ENCODE measurements around the gene POLD4.

Gene POLD4

DNA sequence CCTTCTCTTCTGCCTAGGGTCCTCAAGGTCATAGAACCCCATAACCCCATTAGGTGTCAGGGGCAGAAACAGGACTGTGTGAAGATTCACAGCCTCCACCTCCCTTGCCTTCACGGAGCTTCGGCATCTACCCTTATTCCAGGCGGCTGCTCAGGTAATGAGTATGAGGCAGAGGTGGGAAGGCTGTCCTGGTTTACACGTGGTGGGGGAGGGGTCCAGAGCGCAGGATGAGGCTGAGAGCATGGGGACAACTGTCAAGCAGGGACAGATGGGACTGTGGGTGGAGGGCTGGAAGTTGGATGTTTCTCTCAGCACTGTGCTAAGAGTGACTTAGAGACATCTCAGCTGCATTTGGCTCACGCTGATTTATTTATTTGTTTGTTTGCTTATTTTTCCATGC, 34.2 kb upstream of the POLD4 start:
- DNase-seq (ENCODE audit: low spot score): no peak

DNA sequence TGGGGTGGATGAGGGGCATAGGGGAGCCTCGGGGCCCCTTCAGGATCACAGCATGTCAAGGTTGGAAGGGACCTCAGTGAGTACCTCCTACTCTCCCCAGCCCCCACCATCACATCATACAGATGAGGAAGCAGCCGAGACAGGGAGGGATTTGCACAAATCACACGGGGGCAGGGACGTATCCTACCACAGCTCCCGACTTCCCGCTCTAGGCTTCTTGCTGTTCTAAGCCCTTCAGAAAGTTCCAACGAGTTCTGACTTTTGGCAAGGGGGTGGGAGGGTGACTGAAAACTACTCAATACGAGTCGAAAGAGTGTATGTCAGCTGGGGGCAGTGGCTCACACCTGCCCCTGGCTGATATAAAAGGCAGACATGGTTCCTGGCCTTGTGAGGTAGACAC, 33.7 kb upstream of the POLD4 start:
- no peak for DNase-seq (ENCODE audit: low spot score)

DNA sequence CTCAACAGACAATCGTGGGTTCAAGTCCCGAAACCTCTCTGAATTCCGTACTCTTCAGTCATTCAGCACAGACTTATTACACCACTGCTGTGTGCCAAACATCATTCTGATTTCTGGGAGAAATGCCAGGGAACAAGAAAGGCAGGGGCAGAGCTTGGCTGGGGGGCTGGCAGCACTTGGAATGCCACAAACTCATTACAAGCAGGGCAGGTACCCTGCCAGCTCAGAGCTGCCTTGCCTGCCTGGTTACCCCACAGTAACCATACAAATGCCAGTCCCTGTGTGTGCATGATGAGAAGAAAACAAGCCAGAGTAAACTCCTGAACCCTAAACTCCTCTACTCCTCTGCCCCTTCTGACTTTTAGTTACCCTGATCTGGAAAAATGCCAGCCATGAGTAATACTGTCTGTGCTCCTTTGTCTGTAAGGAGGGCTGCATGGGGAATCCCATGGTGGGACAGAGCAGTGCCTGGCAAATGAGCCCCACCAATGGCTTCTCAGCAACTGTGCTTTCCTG, 31.6 kb upstream of the POLD4 start:
- no peak for DNase-seq (ENCODE audit: low spot score)

DNA sequence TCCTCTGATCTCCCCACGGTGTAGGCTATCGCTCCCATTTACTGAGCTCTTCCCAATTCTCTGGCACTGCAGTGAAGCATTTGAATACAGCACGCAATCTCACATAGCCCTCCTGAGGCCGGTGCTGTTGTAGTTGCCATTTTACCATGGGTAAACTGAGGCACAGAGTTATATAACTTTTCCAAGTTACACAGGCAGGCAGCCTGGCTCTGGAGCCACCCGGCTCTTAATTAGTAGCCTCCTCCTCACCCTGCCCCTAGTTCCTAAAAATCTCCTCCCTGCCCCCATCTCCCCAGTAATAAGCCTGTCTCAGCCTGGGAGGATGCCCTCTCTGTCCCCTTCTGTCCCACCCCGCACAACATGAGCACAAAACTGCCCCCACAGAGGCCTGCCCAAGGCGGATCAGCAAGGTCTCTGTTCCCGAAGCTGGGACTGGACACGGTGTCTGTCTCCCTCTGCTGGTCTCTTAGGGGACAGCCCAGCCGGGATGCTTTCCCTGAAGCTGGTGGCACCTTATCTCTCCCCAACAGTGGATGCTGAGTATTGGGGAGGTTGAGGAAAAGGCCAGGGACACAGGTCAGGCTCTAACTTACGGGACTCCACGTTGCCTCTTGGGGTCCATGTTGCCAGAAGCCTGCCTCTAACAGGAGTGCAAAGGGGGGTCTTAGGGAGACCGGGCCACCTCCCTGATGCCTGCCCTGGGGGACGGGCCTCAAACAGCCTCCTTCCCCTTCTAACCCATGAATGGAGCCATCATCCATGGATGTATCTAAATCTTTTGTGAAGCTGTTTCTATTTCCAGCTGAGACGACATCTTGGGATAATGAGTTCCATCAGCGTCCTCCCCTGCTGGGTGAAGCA, 29.2 kb upstream of the POLD4 start:
- peak; percentile 72 for DNase-seq (ENCODE audit: low spot score)

DNA sequence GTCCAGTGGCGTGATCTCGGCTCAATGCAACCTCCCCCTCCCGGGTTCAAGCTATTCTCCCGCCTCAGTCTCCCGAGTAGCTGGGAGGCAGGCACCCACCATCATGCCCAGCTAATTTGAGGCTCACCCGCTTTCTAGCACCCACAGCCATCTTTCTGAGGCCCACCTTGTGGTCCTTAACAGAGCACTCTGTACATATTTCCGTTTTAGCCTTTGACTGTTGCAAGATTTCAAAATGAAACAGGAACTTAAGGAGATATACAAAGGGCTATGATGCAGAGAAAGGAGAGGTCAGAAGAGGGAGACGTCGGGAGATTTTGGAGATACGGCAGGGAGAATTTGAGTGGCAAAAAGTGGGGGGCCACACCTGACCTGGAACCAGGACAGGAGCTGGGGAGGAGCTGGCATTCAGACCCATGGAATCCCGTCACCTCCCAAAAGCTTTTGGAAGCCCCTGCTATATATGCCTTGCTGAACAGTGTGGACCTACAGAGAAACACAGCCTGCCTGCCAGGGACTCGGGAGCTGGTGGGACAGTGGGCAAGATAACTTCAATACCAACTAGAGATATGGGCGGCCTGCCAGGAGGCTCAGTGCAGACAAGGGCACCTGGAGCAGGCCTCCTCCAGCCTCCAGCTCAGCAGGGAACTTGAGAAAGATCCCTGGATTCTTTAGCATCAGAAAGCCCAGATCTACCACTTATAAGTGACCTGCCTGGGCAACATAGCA, 28.1 kb upstream of the POLD4 start:
- no peak for DNase-seq (ENCODE audit: low spot score)

DNA sequence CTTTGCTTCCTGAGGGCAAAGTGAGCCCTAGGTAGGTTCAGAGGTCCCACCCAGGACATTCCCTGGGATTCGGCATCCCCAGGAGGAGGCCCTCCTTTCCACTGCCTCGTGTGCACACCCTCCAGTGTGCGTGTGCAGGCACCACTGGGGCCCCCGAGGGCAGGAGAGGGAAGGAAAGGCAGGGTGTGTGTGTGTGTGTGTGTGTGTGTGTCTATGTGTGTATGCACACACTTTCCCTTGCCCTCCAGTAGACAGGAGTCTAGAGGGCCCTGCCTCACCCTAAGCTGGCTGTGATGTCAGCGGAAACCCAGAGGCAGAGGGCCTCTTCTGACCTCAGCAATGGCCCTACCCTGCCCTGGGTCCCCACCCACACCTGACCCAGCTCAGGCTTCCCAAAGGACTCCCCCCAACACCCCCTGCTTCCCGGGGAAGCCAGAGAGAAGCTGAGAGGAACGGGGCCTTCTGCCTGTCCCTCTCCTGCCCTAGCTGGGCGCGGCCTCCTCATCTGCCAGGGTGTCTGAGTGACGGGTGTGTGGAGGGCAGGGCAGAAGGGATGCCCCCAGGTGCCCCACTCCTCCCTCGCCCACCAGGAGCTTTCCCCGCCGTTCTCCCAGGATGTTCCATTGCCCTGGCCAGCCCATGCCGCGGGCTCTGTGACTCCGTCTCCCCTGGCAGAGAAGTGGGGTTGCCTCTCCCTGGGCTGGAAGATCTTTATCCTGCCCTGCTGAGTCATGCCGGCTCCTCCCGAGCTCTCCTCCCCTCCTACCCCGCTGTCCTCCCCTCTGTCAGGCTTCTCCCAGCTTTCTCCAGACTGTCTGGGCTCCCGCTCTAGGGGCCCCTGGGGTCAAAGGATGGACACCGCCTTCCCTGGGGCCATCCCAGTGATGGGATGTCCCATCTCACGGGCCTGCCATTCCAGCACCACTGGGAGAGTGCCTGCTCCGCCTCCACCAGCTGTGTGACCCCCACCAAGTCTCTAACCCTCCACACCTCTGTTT, 26.0 kb upstream of the POLD4 start:
- peak; percentile 52 for DNase-seq (ENCODE audit: low spot score)

DNA sequence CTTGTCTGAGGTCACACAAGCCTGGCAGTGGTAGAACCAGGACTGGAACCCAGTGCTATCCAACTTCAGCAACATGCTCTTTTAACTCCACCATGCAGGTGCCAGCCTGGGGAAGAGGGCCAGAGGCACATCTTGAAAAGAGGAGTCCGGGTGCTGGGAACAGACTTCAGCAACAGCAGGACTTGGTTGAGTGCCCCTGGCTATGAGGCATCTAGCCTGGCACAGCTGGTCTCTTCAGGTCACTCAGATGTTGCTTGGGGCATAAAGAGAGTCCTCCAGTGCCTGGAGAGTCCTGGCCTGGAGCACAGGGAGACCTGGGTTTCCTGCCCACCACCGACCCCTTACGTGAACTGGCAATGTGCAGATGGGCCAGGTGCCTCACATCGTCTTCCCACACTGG, 25.2 kb upstream of the POLD4 start:
- DNase-seq (ENCODE audit: low spot score): no peak

DNA sequence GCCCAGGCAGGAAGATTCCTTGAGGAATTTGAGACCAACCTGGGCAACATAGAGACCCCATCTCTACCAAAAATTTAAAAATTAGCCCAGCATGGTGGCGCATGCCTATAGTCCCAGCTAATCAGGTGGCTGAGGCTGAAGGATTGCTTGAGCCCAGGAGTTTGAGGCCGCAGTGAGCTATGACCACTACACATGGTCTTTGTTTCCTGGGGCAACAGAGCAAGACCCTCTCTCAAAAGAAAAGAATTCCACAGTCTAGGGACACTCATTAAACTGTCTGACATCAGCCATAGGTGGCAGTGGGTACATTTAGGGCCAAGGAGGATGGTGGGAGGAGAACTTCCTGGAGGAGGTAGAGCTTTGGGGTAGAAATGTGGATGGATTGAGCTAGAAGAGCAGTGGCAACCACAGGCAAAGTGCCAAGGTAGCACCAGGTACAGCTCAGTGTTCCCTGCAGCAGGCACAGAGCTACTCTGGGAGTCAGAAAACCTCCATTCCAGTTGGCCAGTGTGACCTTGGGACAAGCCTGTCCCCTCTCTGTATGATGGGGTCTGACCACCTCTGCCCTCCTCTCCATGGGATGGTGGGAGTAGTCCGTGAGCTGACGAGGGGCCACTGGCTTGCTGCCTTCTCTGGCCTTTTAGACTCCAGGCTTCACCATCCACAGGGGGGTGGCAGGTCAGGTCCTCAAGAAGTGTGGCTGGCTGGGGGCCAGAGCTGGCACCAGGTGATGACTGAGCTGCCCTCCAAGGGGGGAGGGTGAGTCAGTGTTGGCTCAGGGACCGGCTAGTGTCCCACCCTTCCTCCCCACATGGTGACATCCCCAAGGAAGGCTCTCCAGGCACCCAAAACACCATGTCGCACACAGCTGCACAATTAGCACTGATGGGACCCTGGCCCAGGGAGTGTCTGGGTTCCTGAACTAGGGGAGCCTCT, 23.8 kb upstream of the POLD4 start:
- DNase-seq (ENCODE audit: low spot score): no peak

DNA sequence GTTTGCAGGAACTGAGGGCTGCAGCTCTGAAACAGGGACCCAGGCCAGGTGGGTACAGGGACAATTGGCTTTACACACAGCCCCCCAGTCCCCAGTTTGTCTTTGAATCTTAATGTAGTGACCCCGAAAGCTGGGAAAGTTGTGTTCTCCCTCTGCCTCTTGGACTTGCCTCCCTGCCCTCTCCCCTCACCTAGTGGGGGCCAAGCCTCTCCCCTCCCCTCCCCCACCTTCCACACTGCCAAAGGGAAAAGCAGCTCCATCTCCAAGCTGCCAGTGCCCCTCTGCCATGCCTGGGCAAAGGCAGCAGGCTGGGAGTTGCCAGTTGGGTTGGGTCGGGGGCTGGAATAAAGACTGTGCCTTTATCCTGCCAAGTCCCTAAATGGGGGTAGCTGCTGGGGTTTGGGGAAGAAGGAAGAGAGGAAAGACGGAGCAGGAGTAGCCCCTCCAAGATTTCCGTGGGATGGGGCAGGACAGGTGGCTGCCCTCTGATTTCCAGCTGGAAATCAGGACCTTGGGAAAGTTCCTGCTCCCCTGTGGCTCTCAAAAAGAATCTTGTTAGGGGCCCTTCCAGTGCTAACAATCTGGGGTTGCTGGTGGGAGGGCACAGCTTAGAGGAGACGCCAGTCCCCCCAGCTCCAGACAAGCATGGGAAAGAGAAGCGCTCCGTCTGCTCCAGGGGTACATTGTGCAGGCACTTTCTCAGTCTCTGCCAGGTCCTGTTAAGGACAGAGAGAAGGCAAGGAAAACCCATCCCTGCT, 22.9 kb upstream of the POLD4 start:
- no peak for DNase-seq (ENCODE audit: low spot score)

DNA sequence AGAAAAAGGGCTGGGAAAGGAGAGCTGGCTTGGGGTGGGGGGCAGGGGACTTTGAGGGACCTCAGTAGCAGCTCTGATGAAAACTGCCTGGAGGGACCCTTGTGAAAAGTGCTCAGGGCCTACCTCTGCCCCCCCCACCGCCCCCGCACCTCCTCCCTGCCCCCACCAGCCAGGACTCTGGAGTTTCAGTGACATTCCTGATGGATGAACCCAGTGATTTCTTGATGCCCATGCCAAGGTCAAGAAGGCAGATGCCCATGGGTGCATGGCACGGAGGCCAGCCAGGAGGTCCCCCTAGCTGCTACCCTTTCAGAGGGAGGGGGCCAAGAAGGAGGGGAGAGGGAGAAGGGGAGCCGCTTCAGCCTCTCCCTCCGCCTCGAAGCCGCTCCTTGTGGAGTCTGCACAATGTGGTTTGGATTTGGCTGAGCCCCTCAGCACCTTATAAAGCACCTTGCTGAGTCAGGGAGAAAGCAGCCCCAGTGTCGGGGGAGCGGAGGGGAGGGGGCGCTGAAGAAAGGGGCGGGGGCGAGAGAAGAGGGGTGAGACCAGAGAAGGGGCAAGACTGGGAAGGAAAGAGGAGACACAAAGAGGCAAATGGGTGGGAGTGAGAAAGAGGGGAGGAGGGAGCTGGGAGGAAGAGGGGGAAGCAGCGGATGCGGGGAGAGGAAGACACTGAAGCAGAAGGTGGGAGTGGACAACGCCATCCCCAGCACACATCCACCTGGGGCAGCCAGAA, 22.1 kb upstream of the POLD4 start:
- no peak for DNase-seq (ENCODE audit: low spot score)

DNA sequence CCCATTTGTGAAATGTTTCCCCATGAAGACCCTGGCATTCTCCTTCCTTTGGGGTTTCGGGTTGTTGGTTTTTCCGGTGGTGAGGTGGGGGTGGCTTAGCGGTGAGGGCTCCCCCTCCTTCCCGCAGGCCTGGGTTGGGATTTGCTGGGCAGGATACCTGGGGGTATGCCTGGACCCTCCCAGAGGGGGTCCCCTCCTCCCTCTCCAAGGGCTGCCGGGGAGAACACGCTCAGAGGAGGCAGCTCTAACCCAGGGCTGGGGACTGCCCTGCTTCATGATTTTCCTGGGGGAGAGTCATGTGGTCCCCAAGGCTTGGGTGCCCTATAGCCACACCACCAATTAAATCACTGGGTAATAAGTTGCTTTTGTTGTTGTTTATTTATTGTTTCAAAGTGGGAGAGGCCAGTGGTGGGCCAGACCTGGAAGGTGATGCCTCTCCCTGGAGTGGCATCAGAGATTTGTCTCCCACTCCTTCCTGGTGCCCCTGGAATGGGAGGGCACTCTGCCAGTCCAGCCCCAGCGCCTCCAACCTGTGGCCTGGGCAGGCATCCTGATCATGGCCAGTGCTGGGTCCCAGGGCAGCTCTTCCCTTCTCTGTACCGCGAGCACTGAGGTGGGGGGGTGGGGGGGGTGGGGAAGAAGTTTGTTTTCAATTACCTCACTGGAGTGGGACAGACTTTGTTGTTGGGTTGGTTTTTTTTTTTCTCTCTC, 21.4 kb upstream of the POLD4 start:
- peak; percentile 67 for DNase-seq (ENCODE audit: low spot score)

DNA sequence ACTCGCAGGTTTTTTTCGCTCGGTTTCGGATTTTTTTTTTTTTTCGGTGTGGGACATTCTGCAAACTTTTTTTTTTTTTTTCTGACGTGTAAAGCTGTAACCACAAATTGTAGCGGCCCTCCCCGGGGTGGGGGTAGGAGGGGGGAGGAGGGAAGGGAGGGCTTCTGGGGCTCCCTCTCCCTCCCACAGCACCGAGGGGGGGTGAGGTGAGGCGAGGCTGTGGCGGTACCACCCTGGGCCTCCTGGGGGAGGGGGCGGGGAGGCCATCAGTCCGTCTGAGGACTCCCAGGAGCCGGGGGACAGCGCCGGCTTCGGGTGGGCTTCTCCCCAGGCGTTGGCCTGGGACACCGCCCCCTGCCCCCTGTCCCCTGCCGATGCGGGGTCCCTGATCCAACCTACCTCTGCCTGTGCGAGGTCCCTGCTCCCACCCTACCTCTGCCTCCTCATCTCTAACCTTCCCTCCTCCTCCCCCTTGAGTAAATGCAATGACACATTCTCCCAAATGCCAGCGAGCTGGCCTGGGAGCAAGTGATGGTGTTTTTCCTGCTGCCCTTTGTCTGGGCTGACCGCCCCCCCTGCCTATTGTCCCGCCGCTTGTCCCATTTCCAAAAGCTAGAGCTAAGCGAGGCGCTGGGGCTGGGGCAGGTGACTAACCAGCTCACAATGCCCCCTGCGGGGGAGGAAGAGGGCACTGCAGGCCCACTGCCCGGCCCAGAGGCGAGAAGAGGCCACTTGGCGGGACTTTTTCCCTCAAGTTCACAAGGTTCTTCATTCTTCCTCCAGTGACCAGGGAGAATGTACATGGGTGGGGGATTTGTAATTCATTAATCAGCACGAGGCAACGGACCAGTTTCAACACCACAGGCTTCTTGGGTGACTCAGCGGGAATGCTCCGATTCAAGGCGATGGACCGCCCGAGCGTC, 20.6 kb upstream of the POLD4 start:
- peak; percentile 94 for DNase-seq (ENCODE audit: low spot score)

DNA sequence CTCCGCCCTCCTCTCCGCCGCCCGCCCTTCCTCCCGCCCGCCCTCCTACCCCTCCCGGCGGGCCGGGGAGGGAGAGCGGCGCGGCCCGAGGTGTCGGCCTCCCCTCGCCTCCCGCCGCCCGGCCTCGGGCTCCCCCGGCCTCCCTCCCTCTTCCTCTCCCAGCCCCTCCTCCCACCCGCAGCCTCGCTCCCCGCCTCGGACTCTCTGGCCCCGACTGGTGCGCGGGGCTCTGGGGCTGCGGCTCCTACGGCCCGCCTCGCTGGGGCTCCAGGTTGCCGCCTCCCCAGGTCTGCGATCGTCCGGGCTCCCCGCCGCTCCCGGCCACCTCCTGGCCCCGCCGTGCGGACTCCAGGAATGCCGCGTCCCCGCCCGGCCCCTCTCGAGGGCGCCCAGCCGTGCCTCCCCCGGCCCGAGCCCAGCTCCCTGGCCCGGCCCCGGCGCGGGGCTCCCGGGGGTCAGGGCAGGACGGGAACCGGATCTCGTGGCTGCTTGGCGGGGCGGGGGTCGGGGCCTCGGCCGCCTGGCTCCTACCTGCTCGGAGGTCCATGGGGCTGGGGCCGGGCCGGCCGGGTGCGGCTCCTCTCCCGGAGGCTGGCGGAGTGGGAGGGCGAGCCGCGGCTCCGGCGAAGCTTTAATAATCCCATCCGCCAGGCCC, 19.8 kb upstream of the POLD4 start, which contains the start of gene CLCF1:
CLCF1 (minus strand) TSS at position 606 of the 655 bp plus-strand sequence; CDS start at position 547, 59 bp downstream.
- DNase-seq (ENCODE audit: low spot score): peak; percentile 56

DNA sequence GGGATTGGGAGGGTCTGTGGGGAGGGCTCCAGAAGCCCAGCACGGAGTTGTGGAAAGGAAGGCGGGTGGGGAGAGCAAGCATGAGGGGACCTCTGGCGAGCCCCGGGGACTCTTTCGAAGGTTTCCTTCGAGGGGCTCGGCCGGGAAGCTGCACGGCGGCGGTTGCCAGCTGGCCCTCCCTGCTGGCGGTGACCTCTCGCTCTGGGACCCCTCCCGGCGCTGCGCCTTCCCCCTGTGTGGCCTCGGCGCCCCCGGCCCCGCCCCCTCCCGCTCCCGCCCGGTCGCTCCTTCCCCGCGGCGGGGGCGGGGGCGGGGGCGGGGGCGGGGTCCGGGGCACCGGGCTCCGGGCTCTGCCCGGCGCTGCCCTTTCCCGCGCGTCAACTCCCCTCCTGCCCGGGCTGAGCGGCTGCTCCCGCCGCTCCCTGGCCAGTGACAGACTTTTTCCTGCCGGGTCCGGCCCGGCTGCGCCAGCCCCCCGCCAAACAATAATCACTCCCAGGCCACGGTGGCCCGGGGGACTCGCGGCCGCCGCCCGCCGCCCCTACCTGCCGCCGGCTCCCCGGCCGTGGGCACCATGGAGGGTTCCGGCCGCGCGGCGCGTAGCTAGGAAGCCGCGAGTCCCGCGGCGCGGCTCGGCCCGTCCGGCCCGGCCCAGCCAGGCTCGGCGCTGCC, 19.1 kb upstream of the POLD4 start:
- DNase-seq (ENCODE audit: low spot score): no peak

DNA sequence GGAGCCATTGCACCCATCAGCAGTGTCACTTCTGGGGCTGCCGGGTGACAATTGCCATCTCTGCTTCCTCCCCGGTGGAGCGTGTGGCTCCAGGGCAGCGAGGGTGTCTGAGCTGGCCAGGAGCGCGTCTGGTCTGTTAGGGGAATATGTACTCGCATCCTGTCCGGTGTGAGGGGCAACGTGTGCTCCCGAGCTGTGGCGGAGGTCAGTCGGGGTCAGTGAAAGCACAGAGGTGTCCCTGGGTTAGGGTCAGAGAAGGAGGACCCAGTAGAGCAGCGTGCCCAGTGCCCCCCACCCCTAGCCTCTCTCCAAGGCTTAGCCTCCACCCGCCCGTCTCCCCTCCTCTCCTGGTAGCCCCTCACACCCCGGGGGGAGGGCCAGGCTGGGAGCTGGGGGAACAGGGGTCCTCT, 18.6 kb upstream of the POLD4 start:
- no peak for DNase-seq (ENCODE audit: low spot score)

DNA sequence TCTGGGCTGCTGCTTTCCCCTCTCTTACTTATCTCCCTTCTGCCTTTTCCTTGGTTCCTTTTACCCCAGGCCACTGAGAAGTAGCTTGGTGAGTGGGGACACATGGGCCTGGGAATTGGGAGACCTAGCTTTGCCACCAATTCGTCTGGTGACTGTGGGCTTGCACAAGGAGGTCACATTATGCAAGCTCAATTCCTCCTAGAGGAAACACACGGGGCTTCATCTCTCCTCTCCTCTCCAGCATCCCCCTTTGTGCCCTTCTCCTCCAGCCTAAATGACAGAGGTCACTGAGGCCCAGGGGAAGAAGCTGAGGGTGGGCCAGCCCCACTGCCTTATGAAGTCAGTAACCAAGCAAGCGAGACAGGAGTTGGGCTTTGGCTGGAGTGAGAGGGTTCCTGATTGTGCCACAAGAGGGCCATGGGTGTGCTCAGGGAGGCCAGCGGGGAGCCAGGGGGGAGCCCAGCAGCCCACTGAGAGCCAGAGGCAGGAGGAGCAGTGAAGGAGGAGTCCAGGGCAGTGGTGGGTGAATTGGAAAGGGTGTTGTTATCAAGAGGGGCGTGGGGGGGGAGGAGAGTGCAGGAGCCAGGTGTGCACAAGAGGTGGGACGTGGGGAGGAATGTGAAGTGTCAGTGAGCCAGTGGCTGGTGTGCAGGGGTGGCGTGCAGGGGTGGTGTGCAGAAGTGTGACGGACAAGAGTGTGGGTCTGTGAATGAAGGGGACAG, 18.0 kb upstream of the POLD4 start:
- peak; percentile 54 for DNase-seq (ENCODE audit: low spot score)

Measured in SW480 (cell line).